WERI-Rb-1 (cell line): ENCODE data around the gene RPL14.

Experiments used
- DNase-seq: peaks from one replicate; pipeline ENCODE4 v3.0.0-alpha.2; 2020
- H3K27ac ChIP-seq: fragments of 250-450 bp; sonication (Bioruptor Pico); 2 replicates; pipeline ENCODE4 v1.5.1; 2020; ENCODE audit warnings: mild to moderate bottlenecking, moderate library complexity
- H3K27me3 ChIP-seq: fragments of 250-450 bp; sonication (Bioruptor Pico); 2 replicates; pipeline ENCODE4 v1.5.1; 2021; ENCODE audit warnings: mild to moderate bottlenecking, low read depth, moderate library complexity; ENCODE audit not compliant: insufficient read depth, severe bottlenecking
- H3K36me3 ChIP-seq: fragments of 250-450 bp; sonication (Bioruptor Pico); 2 replicates; pipeline ENCODE4 v1.5.1; 2020; ENCODE audit warnings: mild to moderate bottlenecking, moderate library complexity
- H3K4me3 ChIP-seq: 2 replicates; pipeline ENCODE4 v1.5.1; 2011; ENCODE audit warnings: low read depth, mild to moderate bottlenecking, control low read depth, low read length
- H3K9me3 ChIP-seq: fragments of 250-450 bp; sonication (Bioruptor Pico); 2 replicates; pipeline ENCODE4 v1.5.1; 2021; ENCODE audit warnings: mild to moderate bottlenecking, moderate library complexity; ENCODE audit not compliant: severe bottlenecking
- TF ChIP-seq, protein P1 (sequence below): IDR thresholded peaks from 2 replicates; pipeline ENCODE4 v1.5.1; 2011; ENCODE audit warnings: low read depth, mild to moderate bottlenecking, control low read depth, inconsistent platforms, low read length

RPL14 gene

DNA sequence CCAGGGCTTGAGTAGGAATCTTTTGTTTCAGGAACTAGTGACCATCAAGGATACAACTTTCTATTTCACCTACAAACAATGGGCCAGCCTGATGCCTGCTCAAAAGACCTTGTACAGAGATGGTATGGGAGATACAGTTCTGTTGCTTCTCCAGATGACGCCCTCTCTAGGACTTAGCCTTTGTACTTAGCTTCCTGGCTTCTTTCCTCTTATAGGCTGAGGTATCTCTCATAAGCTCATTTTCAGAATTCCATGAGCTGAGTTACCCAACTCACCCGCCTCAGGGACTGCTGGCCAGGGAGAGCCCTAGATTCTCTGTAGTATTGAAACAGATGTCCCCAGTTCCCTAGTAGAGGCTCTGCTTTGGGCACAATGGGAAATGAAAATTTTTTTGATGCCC, 40.1 kb downstream of the RPL14 start:
- DNase-seq, result no peak
- Histone ChIP-seq H3K36me3 (no peaks in the 10 kb centered on the region), H3K27me3 (no peaks in the 10 kb centered on the region), H3K9me3 (no peaks in the 10 kb centered on the region), H3K4me3 (no peak overlapping the region), H3K27ac (no peak overlapping the region)
- TF ChIP-seq, protein P1, sequence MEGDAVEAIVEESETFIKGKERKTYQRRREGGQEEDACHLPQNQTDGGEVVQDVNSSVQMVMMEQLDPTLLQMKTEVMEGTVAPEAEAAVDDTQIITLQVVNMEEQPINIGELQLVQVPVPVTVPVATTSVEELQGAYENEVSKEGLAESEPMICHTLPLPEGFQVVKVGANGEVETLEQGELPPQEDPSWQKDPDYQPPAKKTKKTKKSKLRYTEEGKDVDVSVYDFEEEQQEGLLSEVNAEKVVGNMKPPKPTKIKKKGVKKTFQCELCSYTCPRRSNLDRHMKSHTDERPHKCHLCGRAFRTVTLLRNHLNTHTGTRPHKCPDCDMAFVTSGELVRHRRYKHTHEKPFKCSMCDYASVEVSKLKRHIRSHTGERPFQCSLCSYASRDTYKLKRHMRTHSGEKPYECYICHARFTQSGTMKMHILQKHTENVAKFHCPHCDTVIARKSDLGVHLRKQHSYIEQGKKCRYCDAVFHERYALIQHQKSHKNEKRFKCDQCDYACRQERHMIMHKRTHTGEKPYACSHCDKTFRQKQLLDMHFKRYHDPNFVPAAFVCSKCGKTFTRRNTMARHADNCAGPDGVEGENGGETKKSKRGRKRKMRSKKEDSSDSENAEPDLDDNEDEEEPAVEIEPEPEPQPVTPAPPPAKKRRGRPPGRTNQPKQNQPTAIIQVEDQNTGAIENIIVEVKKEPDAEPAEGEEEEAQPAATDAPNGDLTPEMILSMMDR, result no peak

DNA sequence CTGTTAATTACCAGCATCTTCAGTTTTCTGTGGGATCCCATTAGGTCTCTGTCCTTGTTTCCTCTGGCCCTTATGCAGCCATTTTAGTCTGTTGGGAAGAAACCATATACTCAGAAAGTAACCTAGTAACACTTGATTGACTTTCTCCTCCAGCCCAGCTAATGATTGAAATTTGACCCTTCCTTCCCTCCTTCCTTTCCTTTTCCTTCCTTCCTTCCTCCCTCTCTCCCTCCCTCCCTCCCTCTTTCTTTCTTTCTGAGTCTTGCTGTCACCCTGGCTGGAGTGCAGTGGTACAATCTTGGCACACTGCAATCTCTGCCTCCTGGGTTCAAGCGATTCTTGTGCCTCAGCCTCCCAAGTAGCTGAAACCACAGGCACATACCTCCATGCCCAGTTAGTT, 42.8 kb downstream of the RPL14 start:
- TF ChIP-seq, protein P1, result no peak
- Histone ChIP-seq H3K27me3 (no peaks in the 10 kb centered on the region), H3K27ac (no peak overlapping the region), H3K36me3 (no peaks in the 10 kb centered on the region), H3K9me3 (no peaks in the 10 kb centered on the region), H3K4me3 (no peak overlapping the region)
- DNase-seq, result no peak

DNA sequence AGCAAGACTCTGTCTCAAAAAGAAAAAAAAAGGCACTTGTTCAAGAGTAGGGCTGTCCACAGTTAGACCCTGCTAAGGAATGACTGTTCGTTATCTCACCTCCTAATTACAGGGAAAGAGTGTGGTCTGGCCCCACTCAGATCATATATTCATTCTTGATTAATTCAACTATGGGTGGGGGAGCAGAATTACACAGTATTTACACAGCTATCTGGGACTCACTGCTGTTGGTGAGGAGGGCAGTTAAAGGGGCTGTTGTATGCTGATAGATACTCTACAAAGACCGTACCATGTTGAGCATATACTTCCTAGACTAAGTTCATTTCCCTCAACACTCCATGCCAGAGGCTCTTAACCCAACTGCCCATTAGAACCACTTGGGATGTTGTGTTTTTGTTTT, 44.9 kb downstream of the RPL14 start:
- no peak overlapping the region for H3K4me3 ChIP-seq
- H3K9me3 ChIP-seq, result no peaks in the 10 kb centered on the region
- H3K27me3 ChIP-seq, result no peaks in the 10 kb centered on the region
- no peak overlapping the region for H3K27ac ChIP-seq
- TF ChIP-seq, protein P1, result no peak
- no peak for DNase-seq
- H3K36me3 ChIP-seq, result no peaks in the 10 kb centered on the region

DNA sequence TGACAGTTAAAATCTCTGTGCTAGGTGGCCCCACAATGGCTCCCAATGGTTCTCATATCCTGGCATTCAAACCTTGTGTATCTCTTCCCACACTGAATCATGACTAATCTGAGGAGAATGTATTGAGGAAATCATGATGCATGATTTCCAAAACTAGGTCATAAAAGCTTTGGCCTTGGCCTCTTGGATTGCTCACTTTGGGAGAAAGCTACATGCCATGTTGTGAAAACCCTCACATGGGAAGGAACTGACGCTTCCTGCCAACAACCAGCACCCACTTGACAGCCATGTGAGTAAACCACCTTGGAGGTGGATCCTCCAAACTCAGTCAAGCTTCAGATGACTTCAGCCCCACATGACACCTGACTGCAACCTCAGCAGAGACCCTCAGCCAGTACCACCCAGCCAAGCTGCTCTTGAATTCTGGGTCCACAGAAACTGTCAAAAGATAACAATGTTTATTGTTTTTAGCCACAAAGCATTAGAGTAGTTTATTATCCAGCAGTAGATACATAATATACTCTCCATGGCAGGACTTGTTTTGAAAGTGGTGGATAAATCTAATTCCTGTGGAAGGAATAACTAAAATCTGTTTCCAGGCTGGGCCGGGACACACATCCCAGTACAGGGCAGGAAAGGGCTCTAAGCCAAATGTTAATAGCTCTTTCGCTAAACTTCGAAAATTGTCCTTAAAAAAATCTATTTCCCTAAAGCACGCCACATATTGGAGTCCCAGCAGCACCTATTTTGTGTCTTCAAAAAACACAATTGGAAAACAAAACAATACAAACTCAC, 47.7 kb downstream of the RPL14 start:
- Histone ChIP-seq H3K27me3 (no peaks in the 10 kb centered on the region), H3K36me3 (peaks cover 17% of the 10 kb centered on the region), H3K9me3 (no peaks in the 10 kb centered on the region), H3K27ac (no peak overlapping the region; the same call in 1 of the 2 replicates), H3K4me3 (no peak overlapping the region)
- DNase-seq, result no peak
- TF ChIP-seq, protein P1, result no peak

GRCh38 chr3:40505599-40506462, 48.7 kb downstream of the RPL14 start, which contains the start of gene ZNF620:
Gene ZNF620 (plus strand): TSS chr3:40506039. CDS start chr3:40506353, 314 bp downstream.
- H3K9me3 ChIP-seq, result no peaks in the 10 kb centered on the region
- peak within 1 kb of the TSS; percentile 97 for H3K4me3 ChIP-seq
- no peaks in the 10 kb centered on the region for H3K27me3 ChIP-seq
- peak; percentile 95 for DNase-seq
- peak within 1 kb of the TSS; percentile 97 for H3K27ac ChIP-seq
- H3K36me3 ChIP-seq, result peaks cover 26% of the 10 kb centered on the region
- TF ChIP-seq, protein P1, result peak; percentile 65
